WTC11 (cell line): ENCODE data around the gene RBMS1. TPM values are rescaled to one million over a fixed set of nuclear protein-coding genes. Genes with fewer than 3 reads are reported as not detected.

Experiments
- ATAC-seq: fragments of 200-7000 bp; cut with Tn5 transposase; 2 replicates; pipeline ENCODE4 v1.10.0; 2021; ENCODE audit warnings: mild to moderate bottlenecking, moderate library complexity
- CTCF ChIA-PET: fragments of 300-600 bp; sonication (Branson Sonifier 250); formaldehyde crosslinking; loops from one replicate; lab custom pipeline; 2021; ENCODE audit warnings: antibody characterized with exemption; lab: Charles Lee
- POLR2A ChIA-PET: fragments of 350-600 bp; sonication (Branson Sonifier 250); formaldehyde crosslinking; loops from one replicate; lab custom pipeline; 2021; ENCODE audit warnings: antibody characterized with exemption; lab: Charles Lee
- DNase-seq: peaks from one replicate; pipeline ENCODE4 v3.0.0; 2021; ENCODE audit warnings: low spot score
- H3K27ac Mint-ChIP-seq: 2 replicates; pipeline ENCODE4 v1.8.0; 2021; ENCODE audit warnings: mixed read lengths
- H3K27me3 Mint-ChIP-seq: 2 replicates; pipeline ENCODE4 v1.8.0; 2021; ENCODE audit warnings: low read depth, mild to moderate bottlenecking, moderate library complexity, mixed read lengths
- H3K36me3 Mint-ChIP-seq: 2 replicates; pipeline ENCODE4 v1.8.0; 2021; ENCODE audit warnings: mixed read lengths
- H3K4me1 Mint-ChIP-seq: 2 replicates; pipeline ENCODE4 v1.8.0; 2022; ENCODE audit warnings: mixed read lengths
- H3K4me3 Mint-ChIP-seq: 2 replicates; pipeline ENCODE4 v1.8.0; 2021; ENCODE audit warnings: mild to moderate bottlenecking, moderate library complexity, mixed read lengths
- H3K9me3 Mint-ChIP-seq: 2 replicates; pipeline ENCODE4 v1.8.0; 2021; ENCODE audit warnings: mixed read lengths
- CREM ChIP-seq: sonication (generic); formaldehyde crosslinking; IDR thresholded peaks from 2 replicates; pipeline ENCODE4 v1.8.1; 2022; ENCODE audit warnings: mild to moderate bottlenecking, missing genetic modification reagents, moderate library complexity
- FOXK1 ChIP-seq: sonication (generic); formaldehyde crosslinking; IDR thresholded peaks from 2 replicates; pipeline ENCODE4 v1.8.0; 2022; ENCODE audit warnings: mild to moderate bottlenecking, moderate library complexity, missing genetic modification reagents
- HMGA2 ChIP-seq: fragments of 250-450 bp; sonication (Bioruptor Pico); IDR thresholded peaks from 2 replicates; pipeline ENCODE4 v1.4.0; 2021; ENCODE audit warnings: mild to moderate bottlenecking, moderate library complexity
- JUN ChIP-seq: sonication (generic); formaldehyde crosslinking; IDR thresholded peaks from 2 replicates; pipeline ENCODE4 v1.8.0; 2023; ENCODE audit warnings: mild to moderate bottlenecking, missing genetic modification reagents
- NFATC4 ChIP-seq: fragments of 250-450 bp; sonication (Bioruptor Pico); IDR thresholded peaks from 2 replicates; pipeline ENCODE4 v1.9.0; 2021; ENCODE audit warnings: mild to moderate bottlenecking
- NFYB ChIP-seq: sonication (generic); formaldehyde crosslinking; conservative IDR thresholded peaks from 2 replicates; pipeline ENCODE4 v1.8.0; 2022; ENCODE audit warnings: low read depth, missing genetic modification reagents
- NR2C2 ChIP-seq: sonication (generic); formaldehyde crosslinking; IDR thresholded peaks from 2 replicates; pipeline ENCODE4 v1.8.0; 2022; ENCODE audit warnings: mild to moderate bottlenecking, missing genetic modification reagents
- RORB ChIP-seq: fragments of 250-450 bp; sonication (Bioruptor Pico); IDR thresholded peaks from 2 replicates; pipeline ENCODE4 v1.9.0; 2021; ENCODE audit warnings: mild to moderate bottlenecking
- TEAD4 ChIP-seq: sonication (generic); formaldehyde crosslinking; IDR thresholded peaks from 2 replicates; pipeline ENCODE4 v1.8.0; 2022; ENCODE audit warnings: mild to moderate bottlenecking, missing genetic modification reagents
- ZBTB21 ChIP-seq: sonication (generic); formaldehyde crosslinking; IDR thresholded peaks from 2 replicates; pipeline ENCODE4 v1.8.1; 2023; ENCODE audit warnings: mild to moderate bottlenecking, missing genetic modification reagents, borderline replicate concordance
- ZNF121 ChIP-seq: sonication (generic); formaldehyde crosslinking; IDR thresholded peaks from 2 replicates; pipeline ENCODE4 v1.8.0; 2023; ENCODE audit warnings: missing genetic modification reagents
- ZNF317 ChIP-seq: sonication (generic); formaldehyde crosslinking; IDR thresholded peaks from 2 replicates; pipeline ENCODE4 v1.8.1; 2023; ENCODE audit warnings: low read depth, mild to moderate bottlenecking, moderate library complexity, missing genetic modification reagents, borderline replicate concordance
- ZNF396 ChIP-seq: fragments of 250-450 bp; sonication (Bioruptor Pico); IDR thresholded peaks from 2 replicates; pipeline ENCODE4 v1.8.0; 2021; ENCODE audit warnings: mild to moderate bottlenecking, moderate library complexity, borderline replicate concordance
- total RNA-seq: library from RNA; stranded (reverse); gene quantifications from 3 replicates; pipeline ENCODE4 v1.2.3, GENCODE V29; 2021
- TF ChIP-seq, protein P1 (sequence below): sonication (generic); formaldehyde crosslinking; IDR thresholded peaks from 2 replicates; pipeline ENCODE4 v1.8.1; 2022; ENCODE audit warnings: mild to moderate bottlenecking, missing genetic modification reagents, moderate library complexity, borderline replicate concordance
- TF ChIP-seq, protein P2 (sequence below): fragments of 200-600 bp; IDR thresholded peaks from 2 replicates; pipeline ENCODE4 v1.8.0; 2022; ENCODE audit warnings: antibody characterized with exemption
- TF ChIP-seq, protein P3 (sequence below): sonication (generic); formaldehyde crosslinking; IDR thresholded peaks from 2 replicates; pipeline ENCODE4 v1.8.1; 2022; ENCODE audit warnings: low read depth, missing genetic modification reagents, borderline replicate concordance
- TF ChIP-seq, protein P4 (sequence below): sonication (generic); formaldehyde crosslinking; IDR thresholded peaks from 2 replicates; pipeline ENCODE4 v1.8.1; 2023; ENCODE audit warnings: mild to moderate bottlenecking, missing genetic modification reagents
- TF ChIP-seq, protein P5 (sequence below): sonication (generic); formaldehyde crosslinking; conservative IDR thresholded peaks from 2 replicates; pipeline ENCODE4 v1.8.1; 2022; ENCODE audit warnings: mild to moderate bottlenecking, missing genetic modification reagents
- TF ChIP-seq, protein P6 (sequence below): sonication (generic); formaldehyde crosslinking; IDR thresholded peaks from 2 replicates; pipeline ENCODE4 v1.8.0; 2023; ENCODE audit warnings: mild to moderate bottlenecking, missing genetic modification reagents
- TF ChIP-seq, protein P7 (sequence below): sonication (generic); formaldehyde crosslinking; IDR thresholded peaks from 2 replicates; pipeline ENCODE4 v1.8.0; 2022; ENCODE audit warnings: mild to moderate bottlenecking, missing genetic modification reagents
- TF ChIP-seq, protein P8 (sequence below): sonication (generic); formaldehyde crosslinking; IDR thresholded peaks from 2 replicates; pipeline ENCODE4 v1.8.0; 2022; ENCODE audit warnings: missing genetic modification reagents
- TF ChIP-seq, protein P9 (sequence below): sonication (generic); formaldehyde crosslinking; IDR thresholded peaks from 2 replicates; pipeline ENCODE4 v1.8.1; 2023; ENCODE audit warnings: mild to moderate bottlenecking, missing genetic modification reagents, moderate library complexity

RBMS1 gene
- total RNA-seq, 1 experiment from 2014 or later = 56.3 TPM

DNA sequence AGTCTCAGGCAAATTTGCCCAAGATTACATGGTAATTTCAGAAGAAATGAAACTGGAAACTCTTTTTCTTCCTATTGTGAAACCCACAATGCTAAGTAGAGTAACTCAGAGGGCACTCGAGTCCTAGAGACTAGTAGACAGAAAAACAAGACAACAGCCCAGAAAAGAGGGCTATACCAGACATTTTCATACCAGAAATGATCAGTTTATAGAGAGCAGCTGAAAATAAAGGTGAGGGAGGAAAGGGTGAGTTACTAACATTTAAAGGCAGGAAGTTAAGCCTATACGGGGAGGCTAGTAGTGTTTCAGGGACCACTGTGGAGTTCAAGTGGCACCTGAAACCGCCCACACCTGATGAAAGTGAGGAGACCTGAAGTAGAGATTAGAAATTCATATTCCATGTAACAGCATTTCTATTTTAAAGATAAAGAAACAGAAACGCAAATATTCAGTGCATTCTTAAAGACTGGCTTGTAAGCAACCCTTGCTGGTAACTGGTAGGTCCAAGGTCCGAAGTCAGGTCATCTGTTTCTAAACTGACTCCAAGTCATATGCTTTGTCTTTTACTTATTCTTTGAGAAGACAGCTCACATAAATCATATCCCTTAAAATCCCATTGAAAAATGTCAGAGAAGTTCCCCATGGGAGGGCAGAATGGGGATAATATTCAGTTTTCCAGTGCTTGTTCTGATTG lies 148.4 kb downstream of the RBMS1 start (continued):
- TF ChIP-seq, protein P1, sequence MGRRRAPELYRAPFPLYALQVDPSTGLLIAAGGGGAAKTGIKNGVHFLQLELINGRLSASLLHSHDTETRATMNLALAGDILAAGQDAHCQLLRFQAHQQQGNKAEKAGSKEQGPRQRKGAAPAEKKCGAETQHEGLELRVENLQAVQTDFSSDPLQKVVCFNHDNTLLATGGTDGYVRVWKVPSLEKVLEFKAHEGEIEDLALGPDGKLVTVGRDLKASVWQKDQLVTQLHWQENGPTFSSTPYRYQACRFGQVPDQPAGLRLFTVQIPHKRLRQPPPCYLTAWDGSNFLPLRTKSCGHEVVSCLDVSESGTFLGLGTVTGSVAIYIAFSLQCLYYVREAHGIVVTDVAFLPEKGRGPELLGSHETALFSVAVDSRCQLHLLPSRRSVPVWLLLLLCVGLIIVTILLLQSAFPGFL = no peak
- no peak for TF ChIP-seq ZBTB21
- TF ChIP-seq, protein P2, sequence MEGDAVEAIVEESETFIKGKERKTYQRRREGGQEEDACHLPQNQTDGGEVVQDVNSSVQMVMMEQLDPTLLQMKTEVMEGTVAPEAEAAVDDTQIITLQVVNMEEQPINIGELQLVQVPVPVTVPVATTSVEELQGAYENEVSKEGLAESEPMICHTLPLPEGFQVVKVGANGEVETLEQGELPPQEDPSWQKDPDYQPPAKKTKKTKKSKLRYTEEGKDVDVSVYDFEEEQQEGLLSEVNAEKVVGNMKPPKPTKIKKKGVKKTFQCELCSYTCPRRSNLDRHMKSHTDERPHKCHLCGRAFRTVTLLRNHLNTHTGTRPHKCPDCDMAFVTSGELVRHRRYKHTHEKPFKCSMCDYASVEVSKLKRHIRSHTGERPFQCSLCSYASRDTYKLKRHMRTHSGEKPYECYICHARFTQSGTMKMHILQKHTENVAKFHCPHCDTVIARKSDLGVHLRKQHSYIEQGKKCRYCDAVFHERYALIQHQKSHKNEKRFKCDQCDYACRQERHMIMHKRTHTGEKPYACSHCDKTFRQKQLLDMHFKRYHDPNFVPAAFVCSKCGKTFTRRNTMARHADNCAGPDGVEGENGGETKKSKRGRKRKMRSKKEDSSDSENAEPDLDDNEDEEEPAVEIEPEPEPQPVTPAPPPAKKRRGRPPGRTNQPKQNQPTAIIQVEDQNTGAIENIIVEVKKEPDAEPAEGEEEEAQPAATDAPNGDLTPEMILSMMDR = no peak
- TF ChIP-seq HMGA2 = no peak
- no peak for TF ChIP-seq CREM (CRISPR knock-in tag)
- TF ChIP-seq, protein P3, sequence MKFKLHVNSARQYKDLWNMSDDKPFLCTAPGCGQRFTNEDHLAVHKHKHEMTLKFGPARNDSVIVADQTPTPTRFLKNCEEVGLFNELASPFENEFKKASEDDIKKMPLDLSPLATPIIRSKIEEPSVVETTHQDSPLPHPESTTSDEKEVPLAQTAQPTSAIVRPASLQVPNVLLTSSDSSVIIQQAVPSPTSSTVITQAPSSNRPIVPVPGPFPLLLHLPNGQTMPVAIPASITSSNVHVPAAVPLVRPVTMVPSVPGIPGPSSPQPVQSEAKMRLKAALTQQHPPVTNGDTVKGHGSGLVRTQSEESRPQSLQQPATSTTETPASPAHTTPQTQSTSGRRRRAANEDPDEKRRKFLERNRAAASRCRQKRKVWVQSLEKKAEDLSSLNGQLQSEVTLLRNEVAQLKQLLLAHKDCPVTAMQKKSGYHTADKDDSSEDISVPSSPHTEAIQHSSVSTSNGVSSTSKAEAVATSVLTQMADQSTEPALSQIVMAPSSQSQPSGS (CRISPR knock-in tag) = no peak
- no peak for TF ChIP-seq TEAD4
- TF ChIP-seq, protein P4, sequence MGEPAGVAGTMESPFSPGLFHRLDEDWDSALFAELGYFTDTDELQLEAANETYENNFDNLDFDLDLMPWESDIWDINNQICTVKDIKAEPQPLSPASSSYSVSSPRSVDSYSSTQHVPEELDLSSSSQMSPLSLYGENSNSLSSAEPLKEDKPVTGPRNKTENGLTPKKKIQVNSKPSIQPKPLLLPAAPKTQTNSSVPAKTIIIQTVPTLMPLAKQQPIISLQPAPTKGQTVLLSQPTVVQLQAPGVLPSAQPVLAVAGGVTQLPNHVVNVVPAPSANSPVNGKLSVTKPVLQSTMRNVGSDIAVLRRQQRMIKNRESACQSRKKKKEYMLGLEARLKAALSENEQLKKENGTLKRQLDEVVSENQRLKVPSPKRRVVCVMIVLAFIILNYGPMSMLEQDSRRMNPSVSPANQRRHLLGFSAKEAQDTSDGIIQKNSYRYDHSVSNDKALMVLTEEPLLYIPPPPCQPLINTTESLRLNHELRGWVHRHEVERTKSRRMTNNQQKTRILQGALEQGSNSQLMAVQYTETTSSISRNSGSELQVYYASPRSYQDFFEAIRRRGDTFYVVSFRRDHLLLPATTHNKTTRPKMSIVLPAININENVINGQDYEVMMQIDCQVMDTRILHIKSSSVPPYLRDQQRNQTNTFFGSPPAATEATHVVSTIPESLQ (CRISPR knock-in tag) = no peak
- no peak for TF ChIP-seq RORB (CRISPR knock-in tag)
- no peak for TF ChIP-seq NFATC4 (CRISPR knock-in tag)

DNA sequence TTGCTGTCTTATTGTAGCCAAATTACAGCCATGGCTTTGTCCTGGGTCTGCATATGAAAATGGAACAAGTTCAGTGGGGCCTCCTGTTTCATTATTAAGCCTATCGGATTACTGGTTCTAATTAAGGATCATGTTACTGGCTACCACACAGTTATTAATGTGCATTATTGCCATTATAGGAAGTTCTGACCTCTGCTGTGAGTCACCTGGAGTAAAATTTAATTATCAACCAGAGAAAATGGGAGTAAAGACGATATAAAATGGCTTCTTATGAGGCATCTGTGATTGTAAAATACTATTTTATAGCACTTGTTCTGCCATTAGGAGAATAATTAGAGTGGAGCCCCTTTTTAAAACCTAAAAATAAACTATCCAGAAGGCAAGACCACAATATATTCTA lies 150.2 kb downstream of the RBMS1 start:
- H3K4me1 Mint-ChIP-seq = peaks cover 26% of the 10 kb centered on the region
- no peaks in the 10 kb centered on the region for H3K9me3 Mint-ChIP-seq
- ChIA-PET POLR2A (no interaction called here), CTCF (no interaction called here)
- DNase-seq (no peak), ATAC-seq (no peak)
- no peak overlapping the region for H3K27ac Mint-ChIP-seq
- H3K4me3 Mint-ChIP-seq = no peak overlapping the region
- H3K36me3 Mint-ChIP-seq = no peaks in the 10 kb centered on the region
- no peaks in the 10 kb centered on the region for H3K27me3 Mint-ChIP-seq
- TF ChIP-seq, protein P5, sequence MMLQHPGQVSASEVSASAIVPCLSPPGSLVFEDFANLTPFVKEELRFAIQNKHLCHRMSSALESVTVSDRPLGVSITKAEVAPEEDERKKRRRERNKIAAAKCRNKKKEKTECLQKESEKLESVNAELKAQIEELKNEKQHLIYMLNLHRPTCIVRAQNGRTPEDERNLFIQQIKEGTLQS (CRISPR knock-in tag) = no peak
- TF ChIP-seq, protein P6, sequence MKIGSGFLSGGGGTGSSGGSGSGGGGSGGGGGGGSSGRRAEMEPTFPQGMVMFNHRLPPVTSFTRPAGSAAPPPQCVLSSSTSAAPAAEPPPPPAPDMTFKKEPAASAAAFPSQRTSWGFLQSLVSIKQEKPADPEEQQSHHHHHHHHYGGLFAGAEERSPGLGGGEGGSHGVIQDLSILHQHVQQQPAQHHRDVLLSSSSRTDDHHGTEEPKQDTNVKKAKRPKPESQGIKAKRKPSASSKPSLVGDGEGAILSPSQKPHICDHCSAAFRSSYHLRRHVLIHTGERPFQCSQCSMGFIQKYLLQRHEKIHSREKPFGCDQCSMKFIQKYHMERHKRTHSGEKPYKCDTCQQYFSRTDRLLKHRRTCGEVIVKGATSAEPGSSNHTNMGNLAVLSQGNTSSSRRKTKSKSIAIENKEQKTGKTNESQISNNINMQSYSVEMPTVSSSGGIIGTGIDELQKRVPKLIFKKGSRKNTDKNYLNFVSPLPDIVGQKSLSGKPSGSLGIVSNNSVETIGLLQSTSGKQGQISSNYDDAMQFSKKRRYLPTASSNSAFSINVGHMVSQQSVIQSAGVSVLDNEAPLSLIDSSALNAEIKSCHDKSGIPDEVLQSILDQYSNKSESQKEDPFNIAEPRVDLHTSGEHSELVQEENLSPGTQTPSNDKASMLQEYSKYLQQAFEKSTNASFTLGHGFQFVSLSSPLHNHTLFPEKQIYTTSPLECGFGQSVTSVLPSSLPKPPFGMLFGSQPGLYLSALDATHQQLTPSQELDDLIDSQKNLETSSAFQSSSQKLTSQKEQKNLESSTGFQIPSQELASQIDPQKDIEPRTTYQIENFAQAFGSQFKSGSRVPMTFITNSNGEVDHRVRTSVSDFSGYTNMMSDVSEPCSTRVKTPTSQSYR (CRISPR knock-in tag) = no peak
- TF ChIP-seq, protein P7, sequence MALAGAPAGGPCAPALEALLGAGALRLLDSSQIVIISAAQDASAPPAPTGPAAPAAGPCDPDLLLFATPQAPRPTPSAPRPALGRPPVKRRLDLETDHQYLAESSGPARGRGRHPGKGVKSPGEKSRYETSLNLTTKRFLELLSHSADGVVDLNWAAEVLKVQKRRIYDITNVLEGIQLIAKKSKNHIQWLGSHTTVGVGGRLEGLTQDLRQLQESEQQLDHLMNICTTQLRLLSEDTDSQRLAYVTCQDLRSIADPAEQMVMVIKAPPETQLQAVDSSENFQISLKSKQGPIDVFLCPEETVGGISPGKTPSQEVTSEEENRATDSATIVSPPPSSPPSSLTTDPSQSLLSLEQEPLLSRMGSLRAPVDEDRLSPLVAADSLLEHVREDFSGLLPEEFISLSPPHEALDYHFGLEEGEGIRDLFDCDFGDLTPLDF (CRISPR knock-in tag) = no peak
- TF ChIP-seq NR2C2 (no peak), ZNF396 (CRISPR knock-in tag) (no peak), TEAD4 (no peak), ZNF317 (CRISPR knock-in tag) (no peak), ZNF121 (no peak), FOXK1 (no peak), NFYB (no peak), JUN (CRISPR knock-in tag) (no peak)
- TF ChIP-seq, protein P8, sequence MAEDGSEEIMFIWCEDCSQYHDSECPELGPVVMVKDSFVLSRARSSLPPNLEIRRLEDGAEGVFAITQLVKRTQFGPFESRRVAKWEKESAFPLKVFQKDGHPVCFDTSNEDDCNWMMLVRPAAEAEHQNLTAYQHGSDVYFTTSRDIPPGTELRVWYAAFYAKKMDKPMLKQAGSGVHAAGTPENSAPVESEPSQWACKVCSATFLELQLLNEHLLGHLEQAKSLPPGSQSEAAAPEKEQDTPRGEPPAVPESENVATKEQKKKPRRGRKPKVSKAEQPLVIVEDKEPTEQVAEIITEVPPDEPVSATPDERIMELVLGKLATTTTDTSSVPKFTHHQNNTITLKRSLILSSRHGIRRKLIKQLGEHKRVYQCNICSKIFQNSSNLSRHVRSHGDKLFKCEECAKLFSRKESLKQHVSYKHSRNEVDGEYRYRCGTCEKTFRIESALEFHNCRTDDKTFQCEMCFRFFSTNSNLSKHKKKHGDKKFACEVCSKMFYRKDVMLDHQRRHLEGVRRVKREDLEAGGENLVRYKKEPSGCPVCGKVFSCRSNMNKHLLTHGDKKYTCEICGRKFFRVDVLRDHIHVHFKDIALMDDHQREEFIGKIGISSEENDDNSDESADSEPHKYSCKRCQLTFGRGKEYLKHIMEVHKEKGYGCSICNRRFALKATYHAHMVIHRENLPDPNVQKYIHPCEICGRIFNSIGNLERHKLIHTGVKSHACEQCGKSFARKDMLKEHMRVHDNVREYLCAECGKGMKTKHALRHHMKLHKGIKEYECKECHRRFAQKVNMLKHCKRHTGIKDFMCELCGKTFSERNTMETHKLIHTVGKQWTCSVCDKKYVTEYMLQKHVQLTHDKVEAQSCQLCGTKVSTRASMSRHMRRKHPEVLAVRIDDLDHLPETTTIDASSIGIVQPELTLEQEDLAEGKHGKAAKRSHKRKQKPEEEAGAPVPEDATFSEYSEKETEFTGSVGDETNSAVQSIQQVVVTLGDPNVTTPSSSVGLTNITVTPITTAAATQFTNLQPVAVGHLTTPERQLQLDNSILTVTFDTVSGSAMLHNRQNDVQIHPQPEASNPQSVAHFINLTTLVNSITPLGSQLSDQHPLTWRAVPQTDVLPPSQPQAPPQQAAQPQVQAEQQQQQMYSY (CRISPR knock-in tag) = no peak
- TF ChIP-seq, protein P9, sequence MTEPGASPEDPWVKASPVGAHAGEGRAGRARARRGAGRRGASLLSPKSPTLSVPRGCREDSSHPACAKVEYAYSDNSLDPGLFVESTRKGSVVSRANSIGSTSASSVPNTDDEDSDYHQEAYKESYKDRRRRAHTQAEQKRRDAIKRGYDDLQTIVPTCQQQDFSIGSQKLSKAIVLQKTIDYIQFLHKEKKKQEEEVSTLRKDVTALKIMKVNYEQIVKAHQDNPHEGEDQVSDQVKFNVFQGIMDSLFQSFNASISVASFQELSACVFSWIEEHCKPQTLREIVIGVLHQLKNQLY = no peak
